Measurements from ENCODE around the gene SLC25A14. TPM values are rescaled to one million over a fixed set of nuclear protein-coding genes. Genes with fewer than 3 reads are reported as not detected.
A peak's percentile ranks its signal among the peaks of the same experiment; 100 is the strongest.

SLC25A14 gene, protein sequence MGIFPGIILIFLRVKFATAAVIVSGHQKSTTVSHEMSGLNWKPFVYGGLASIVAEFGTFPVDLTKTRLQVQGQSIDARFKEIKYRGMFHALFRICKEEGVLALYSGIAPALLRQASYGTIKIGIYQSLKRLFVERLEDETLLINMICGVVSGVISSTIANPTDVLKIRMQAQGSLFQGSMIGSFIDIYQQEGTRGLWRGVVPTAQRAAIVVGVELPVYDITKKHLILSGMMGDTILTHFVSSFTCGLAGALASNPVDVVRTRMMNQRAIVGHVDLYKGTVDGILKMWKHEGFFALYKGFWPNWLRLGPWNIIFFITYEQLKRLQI
- total RNA-seq (10 to 100 TPM; 15.2 to 19.2 TPM), polyA plus RNA-seq (ENCODE audit: insufficient read depth, low read depth, low replicate concordance) (16.8 TPM)
- long read RNA-seq, donor 1, partial matches to known transcripts: 0 of 1 reads
- long read RNA-seq, donor 1, other reads (novel, unspliced or antisense): 0 of 1 reads
- long read RNA-seq, donor 2, partial matches to known transcripts: 0 of 4 reads
- long read RNA-seq, donor 2, other reads (novel, unspliced or antisense): 0 of 4 reads

DNA sequence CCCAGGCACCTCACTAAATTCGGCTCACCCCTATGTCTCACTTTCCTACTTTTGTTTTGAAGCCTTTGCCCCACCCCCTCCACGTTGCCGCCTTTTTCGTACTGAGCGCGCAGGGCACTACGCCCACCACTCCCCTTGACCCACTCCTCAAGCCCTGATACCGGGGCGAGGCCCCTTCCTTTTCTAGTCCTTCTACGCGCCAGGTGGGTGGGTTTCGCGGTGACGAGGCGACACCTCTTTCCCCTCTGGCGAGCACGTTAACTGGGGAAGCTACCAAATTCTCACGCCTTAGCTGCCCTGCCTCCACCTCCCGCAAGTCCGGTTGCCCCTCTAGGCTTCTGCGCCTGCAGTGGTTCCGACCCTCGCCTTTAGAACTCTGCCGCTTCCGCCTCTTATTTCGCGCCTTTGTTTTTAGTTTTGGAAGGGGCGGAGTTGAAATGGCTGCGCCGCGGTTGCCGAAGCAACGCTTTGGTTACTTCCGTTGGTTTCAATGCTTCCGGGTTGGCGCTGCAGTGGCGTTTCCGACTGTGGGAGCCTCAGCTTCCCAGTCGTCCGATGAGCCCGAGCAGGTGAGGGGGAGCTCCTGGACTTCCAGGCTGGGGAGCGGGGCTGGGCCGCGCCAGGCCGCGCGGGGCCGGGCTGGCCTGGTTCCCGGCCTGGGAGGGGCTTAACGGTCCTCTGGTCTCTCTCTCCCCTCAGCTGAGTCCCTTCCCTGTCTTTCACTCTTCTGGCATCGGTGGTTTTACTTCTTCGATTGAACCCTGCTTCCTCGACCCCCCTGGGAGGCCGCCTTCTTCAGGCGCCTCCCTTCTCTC lies at the start of gene SLC25A14:
Gene SLC25A14, plus strand, starts transcription at position 512 of the 815 bp plus-strand sequence. CDS start 360 bp downstream, outside the sequence.
- DNase-seq: peak; percentile 86
- Histone ChIP-seq H3K27ac (no peak within 1 kb of the TSS), H3K27me3 (no peaks in the 10 kb centered on the region), H3K9me3 (no peaks in the 10 kb centered on the region), H3K4me3 (peak within 1 kb of the TSS; percentile 58 to 74), H3K36me3 (ENCODE audit: low read depth, missing control alignments) (no peaks in the 10 kb centered on the region), H3K4me1 (no peaks in the 10 kb centered on the region)
- TF ChIP-seq, protein P1, sequence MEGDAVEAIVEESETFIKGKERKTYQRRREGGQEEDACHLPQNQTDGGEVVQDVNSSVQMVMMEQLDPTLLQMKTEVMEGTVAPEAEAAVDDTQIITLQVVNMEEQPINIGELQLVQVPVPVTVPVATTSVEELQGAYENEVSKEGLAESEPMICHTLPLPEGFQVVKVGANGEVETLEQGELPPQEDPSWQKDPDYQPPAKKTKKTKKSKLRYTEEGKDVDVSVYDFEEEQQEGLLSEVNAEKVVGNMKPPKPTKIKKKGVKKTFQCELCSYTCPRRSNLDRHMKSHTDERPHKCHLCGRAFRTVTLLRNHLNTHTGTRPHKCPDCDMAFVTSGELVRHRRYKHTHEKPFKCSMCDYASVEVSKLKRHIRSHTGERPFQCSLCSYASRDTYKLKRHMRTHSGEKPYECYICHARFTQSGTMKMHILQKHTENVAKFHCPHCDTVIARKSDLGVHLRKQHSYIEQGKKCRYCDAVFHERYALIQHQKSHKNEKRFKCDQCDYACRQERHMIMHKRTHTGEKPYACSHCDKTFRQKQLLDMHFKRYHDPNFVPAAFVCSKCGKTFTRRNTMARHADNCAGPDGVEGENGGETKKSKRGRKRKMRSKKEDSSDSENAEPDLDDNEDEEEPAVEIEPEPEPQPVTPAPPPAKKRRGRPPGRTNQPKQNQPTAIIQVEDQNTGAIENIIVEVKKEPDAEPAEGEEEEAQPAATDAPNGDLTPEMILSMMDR (IDR thresholded peaks at IDR 0.05): no peak
- WGBS, 2 donors: 0 to 1% methylated on average over 24 to 54 of the region's 55 CpGs
- intact Hi-C loops (cut with DNase I; ENCODE audit: low total_unique reads): no loop called here

DNA sequence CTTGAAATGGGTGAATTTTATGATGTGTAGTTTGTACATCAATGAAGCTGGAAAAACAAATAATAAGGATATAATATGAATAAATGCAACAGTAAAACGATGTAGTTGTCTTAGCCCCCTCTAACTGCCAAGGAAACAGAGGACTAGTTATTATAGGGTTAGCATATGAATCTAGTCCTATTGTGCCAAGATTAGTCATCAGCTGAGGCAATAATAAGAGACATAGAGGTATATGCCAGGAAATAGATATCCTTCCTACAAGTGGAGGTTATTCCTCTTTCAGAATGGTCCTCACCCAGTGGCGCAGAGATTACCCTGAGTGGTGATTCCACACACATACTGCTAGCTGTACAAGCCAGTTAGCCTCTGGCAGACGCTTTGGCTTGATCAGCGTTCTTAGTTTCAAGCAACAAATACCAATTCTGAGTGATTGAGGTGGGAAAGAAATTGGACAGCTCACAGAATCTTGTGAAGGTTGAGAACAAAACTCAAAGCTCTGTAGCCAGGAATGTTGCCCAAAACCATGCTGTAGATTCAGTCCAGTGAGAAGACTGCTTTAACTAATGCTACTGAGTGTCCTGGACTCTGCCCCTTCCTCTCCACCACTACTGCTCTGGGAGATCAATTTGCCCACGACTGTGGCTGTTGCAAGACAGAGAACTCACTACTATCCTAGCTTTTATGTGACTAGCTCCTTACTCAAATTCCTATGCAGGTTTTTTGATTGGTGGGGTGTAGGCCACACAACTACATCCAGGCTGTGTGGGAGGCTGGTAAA lies 44.0 kb upstream of the SLC25A14 start:
- no peaks in the 10 kb centered on the region for H3K36me3 ChIP-seq (ENCODE audit: low read depth, missing control alignments)
- no peaks in the 10 kb centered on the region for H3K9me3 ChIP-seq
- H3K27ac ChIP-seq: no peak overlapping the region
- H3K4me1 ChIP-seq: no peaks in the 10 kb centered on the region
- WGBS, 2 donors: 70 to 80% methylated on average over 5 of the region's 5 CpGs
- intact Hi-C loops (cut with DNase I; ENCODE audit: low total_unique reads): no loop called here
- TF ChIP-seq, protein P1 (IDR thresholded peaks at IDR 0.05): no peak
- TF ChIP-seq POLR2A (IDR thresholded peaks at IDR 0.05): no peak
- H3K4me3 ChIP-seq: no peak overlapping the region
- H3K27me3 ChIP-seq: no peaks in the 10 kb centered on the region
- no peak for DNase-seq

DNA sequence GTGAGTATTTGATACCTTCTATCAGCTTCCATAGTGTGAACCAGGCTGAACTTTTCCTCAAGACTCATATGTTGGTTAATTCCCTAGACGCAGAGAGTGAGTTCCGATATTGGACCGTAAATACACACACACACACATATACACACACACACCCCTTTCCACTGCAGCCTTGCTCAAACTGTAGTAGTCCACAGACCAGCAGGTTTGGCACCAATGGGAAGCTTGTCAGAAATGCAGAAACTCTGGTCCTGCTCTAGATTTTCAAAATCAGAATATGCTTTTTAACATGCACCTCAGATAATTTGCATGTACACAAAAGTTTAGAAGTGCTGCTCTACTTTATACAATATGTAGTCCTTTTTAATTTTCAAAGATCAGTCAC lies 43.4 kb upstream of the SLC25A14 start:
- no peaks in the 10 kb centered on the region for H3K9me3 ChIP-seq
- H3K4me3 ChIP-seq: no peak overlapping the region
- H3K27me3 ChIP-seq: no peaks in the 10 kb centered on the region
- no peaks in the 10 kb centered on the region for H3K36me3 ChIP-seq (ENCODE audit: low read depth, missing control alignments)
- TF ChIP-seq POLR2A (IDR thresholded peaks at IDR 0.05): no peak
- TF ChIP-seq, protein P1 (IDR thresholded peaks at IDR 0.05): no peak
- DNase-seq: no peak
- intact Hi-C loops (cut with DNase I; ENCODE audit: low total_unique reads): no loop called here
- 68 to 71% methylated on average over 3 of the region's 3 CpGs for WGBS, 2 donors
- H3K4me1 ChIP-seq: no peaks in the 10 kb centered on the region
- no peak overlapping the region for H3K27ac ChIP-seq

DNA sequence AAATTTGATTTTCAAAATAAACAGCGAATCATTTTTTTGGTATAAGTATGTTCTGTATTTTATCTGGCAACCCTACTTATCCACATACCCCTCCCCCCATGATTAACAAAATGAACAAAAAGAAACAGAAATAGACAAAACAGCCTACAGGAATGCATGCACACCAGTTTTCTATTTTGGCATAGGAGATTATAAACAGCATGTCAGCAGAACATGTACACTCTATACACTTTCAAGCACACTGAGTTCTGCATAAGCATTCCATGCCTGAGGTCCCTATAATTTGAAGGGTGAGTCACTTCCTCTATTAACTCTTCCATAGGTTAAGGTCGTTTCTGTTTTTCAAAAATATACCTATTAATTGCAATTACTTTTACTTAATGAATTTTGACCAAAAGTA lies 43.0 kb upstream of the SLC25A14 start:
- DNase-seq: no peak
- Histone ChIP-seq H3K27me3 (no peaks in the 10 kb centered on the region), H3K9me3 (no peaks in the 10 kb centered on the region), H3K36me3 (ENCODE audit: low read depth, missing control alignments) (no peaks in the 10 kb centered on the region), H3K4me3 (no peak overlapping the region), H3K27ac (no peak overlapping the region), H3K4me1 (no peaks in the 10 kb centered on the region)
- intact Hi-C loops (cut with DNase I; ENCODE audit: low total_unique reads): no loop called here
- WGBS, 2 donors: 30 to 56% methylated on average over 2 of the region's 2 CpGs
- TF ChIP-seq, protein P1 (IDR thresholded peaks at IDR 0.05): no peak
- no peak for TF ChIP-seq POLR2A (IDR thresholded peaks at IDR 0.05)

All from testis (tissue), 5 donors.